Natural killer cell (primary cell): ENCODE measurements around the gene CACNA2D3. TPM values are rescaled to one million over a fixed set of nuclear protein-coding genes. Genes with fewer than 3 reads are reported as not detected.

Experiments
- ATAC-seq, 3 donors: fragments of 150-1000 bp in 2 of 3; fragments of 200-7000 bp in 1 of 3; cut with Tn5 transposase; 1 replicate in 1 of 3; 2 replicates in 2 of 3; pipeline ENCODE4 v1.10.0; 2021; ENCODE audit warnings: mild to moderate bottlenecking in 2 of 3, moderate library complexity in 2 of 3
- DNase-seq, 2 donors: peaks; one replicate each; pipeline versions ENCODE4 v3.0.0 to v3.0.0-alpha.2; 2013 to 2021; ENCODE audit warnings: mixed read lengths in 1 of 2
- H3K27ac ChIP-seq: one replicate; pipeline ENCODE4 v1.5.1; 2013; ENCODE audit warnings: mild to moderate bottlenecking, low read length
- H3K27me3 ChIP-seq: one replicate; pipeline ENCODE4 v1.6.1; 2013; ENCODE audit warnings: low read length; ENCODE audit not compliant: control insufficient read depth, insufficient read depth
- H3K36me3 ChIP-seq: one replicate; pipeline ENCODE4 v1.6.1; 2013; ENCODE audit warnings: low read length; ENCODE audit not compliant: control insufficient read depth, insufficient read depth
- H3K4me1 ChIP-seq: one replicate; pipeline ENCODE4 v1.6.1; 2013; ENCODE audit warnings: low read length; ENCODE audit not compliant: control insufficient read depth, insufficient read depth
- H3K4me3 ChIP-seq: one replicate; pipeline ENCODE4 v1.5.1; 2013; ENCODE audit warnings: low read length
- H3K9me3 ChIP-seq: one replicate; pipeline ENCODE4 v1.6.1; 2013; ENCODE audit warnings: low read length; ENCODE audit not compliant: control insufficient read depth, insufficient read depth
- H3K27ac Mint-ChIP-seq, 2 donors: one replicate each; pipeline ENCODE4 v1.8.0; 2022; ENCODE audit warnings: mild to moderate bottlenecking in 2 of 2, mixed read lengths in 2 of 2, moderate library complexity in 1 of 2
- H3K27me3 Mint-ChIP-seq, 2 donors: one replicate each; pipeline ENCODE4 v1.8.0; 2022; ENCODE audit warnings: low read depth in 2 of 2, mixed read lengths in 2 of 2
- H3K36me3 Mint-ChIP-seq: one replicate; pipeline ENCODE4 v1.8.0; 2022; ENCODE audit warnings: mixed read lengths
- H3K4me1 Mint-ChIP-seq, 2 donors: one replicate each; pipeline ENCODE4 v1.8.0; 2022; ENCODE audit warnings: mixed read lengths in 2 of 2
- H3K4me3 Mint-ChIP-seq: one replicate; pipeline ENCODE4 v1.8.0; 2022; ENCODE audit warnings: mild to moderate bottlenecking, moderate library complexity, mixed read lengths
- H3K9me3 Mint-ChIP-seq, 2 donors: one replicate each; pipeline ENCODE4 v1.8.0; 2022; ENCODE audit warnings: mixed read lengths in 2 of 2
- WGBS: methylation state at CpG from one replicate; pipeline ENCODE4 v1.1.7; 2013; ENCODE audit warnings: missing lambda C conversion rate; ENCODE audit not compliant: insufficient coverage; 5-methylcytosine and 5-hydroxymethylcytosine counted together
- intact Hi-C: fragments of 100-400 bp; cut with micrococcal nuclease; formaldehyde crosslinking; loops from one replicate; pipeline ENCODE4 v1.14.2; 2022
- total RNA-seq, 4 donors: library from RNA; stranded (reverse); fragments of 120-200 nt in 1 of 4; gene quantifications; one replicate each; pipeline versions ENCODE4 v1.2.3 to v1.2.4, GENCODE V29; 2013 to 2022
- TF ChIP-seq, protein P1 (sequence below): fragments of 200-600 bp; IDR thresholded peaks from one replicate; pipeline ENCODE4 v1.8.0; 2022; ENCODE audit warnings: antibody characterized with exemption

CACNA2D3 gene
- total RNA-seq, 3 donors from 2014 or later (not counting 1 experiment from before 2014, with no cell fraction given), result 0.49 TPM; not detected in 2

DNA sequence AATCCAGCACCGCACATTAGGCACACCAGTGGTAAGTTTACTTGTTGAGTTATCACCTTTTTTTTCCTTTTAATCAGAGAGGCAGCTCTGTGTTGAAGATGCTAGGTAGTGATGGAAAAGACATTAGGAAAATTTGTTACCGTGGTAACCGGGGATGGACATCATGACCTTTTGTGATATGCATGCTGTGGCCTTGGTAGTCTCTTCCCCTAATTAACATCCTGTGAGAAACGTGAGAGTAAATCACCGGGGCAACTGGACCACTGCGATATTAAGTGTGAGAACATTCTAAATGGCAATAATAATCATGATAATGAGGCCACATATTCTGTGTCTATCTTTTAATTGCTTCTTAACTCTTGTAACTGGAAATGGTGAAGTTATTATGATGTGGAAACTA is 362.0 kb downstream of the CACNA2D3 start:
- Histone ChIP-seq H3K27me3 (no peaks in the 10 kb centered on the region), H3K4me1 (no peaks in the 10 kb centered on the region), H3K4me3 (no peak overlapping the region), H3K27ac (no peak overlapping the region), H3K36me3 (no peaks in the 10 kb centered on the region), H3K9me3 (no peaks in the 10 kb centered on the region)
- ATAC-seq (no peak), DNase-seq (no peak)
- 98% methylated on average over 5 of the region's 6 CpGs for whole genome bisulfite sequencing
- H3K27me3 Mint-ChIP-seq, result no peaks in the 10 kb centered on the region
- H3K36me3 Mint-ChIP-seq, result no peaks in the 10 kb centered on the region
- intact Hi-C loops, result no loop called here
- H3K27ac Mint-ChIP-seq, result no peak overlapping the region
- TF ChIP-seq, protein P1, sequence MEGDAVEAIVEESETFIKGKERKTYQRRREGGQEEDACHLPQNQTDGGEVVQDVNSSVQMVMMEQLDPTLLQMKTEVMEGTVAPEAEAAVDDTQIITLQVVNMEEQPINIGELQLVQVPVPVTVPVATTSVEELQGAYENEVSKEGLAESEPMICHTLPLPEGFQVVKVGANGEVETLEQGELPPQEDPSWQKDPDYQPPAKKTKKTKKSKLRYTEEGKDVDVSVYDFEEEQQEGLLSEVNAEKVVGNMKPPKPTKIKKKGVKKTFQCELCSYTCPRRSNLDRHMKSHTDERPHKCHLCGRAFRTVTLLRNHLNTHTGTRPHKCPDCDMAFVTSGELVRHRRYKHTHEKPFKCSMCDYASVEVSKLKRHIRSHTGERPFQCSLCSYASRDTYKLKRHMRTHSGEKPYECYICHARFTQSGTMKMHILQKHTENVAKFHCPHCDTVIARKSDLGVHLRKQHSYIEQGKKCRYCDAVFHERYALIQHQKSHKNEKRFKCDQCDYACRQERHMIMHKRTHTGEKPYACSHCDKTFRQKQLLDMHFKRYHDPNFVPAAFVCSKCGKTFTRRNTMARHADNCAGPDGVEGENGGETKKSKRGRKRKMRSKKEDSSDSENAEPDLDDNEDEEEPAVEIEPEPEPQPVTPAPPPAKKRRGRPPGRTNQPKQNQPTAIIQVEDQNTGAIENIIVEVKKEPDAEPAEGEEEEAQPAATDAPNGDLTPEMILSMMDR, result no peak
- no peak overlapping the region for H3K4me3 Mint-ChIP-seq
- peaks cover 2 to 4% of the 10 kb centered on the region in 2 donors for H3K9me3 Mint-ChIP-seq
- H3K4me1 Mint-ChIP-seq, result no peaks in the 10 kb centered on the region

DNA sequence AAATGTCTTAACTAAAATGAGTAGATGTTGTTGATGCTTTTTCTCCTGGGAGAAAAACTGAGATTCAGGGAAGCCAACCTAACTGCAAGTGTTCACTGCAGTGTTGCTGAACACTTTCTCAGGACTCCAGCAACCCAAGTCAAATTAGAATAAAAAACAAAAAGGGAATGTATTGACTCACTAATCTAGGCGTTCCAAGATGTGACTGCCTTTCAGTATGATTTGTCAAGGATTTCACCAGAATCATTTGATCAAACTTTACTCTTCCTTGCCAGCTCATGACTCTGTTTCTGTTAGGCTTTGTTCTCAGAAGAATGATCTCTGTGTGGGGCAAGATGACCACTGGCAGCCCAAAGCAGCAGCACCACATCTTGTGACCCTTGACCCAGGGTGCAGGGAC is 364.0 kb downstream of the CACNA2D3 start:
- Mint-ChIP-seq H3K27me3 (no peaks in the 10 kb centered on the region), H3K4me1 (no peaks in the 10 kb centered on the region), H3K9me3 (peaks cover 2 to 4% of the 10 kb centered on the region in 2 donors), H3K27ac (no peak overlapping the region), H3K4me3 (no peak overlapping the region), H3K36me3 (no peaks in the 10 kb centered on the region)
- Histone ChIP-seq H3K27ac (no peak overlapping the region), H3K4me1 (no peaks in the 10 kb centered on the region), H3K27me3 (no peaks in the 10 kb centered on the region), H3K36me3 (no peaks in the 10 kb centered on the region), H3K4me3 (no peak overlapping the region), H3K9me3 (peaks cover 4% of the 10 kb centered on the region)
- TF ChIP-seq, protein P1, result no peak
- DNase-seq (no peak), ATAC-seq (no peak)
- intact Hi-C loops, result no loop called here
- 75% methylated on average over 1 of the region's 1 CpG for WGBS

DNA sequence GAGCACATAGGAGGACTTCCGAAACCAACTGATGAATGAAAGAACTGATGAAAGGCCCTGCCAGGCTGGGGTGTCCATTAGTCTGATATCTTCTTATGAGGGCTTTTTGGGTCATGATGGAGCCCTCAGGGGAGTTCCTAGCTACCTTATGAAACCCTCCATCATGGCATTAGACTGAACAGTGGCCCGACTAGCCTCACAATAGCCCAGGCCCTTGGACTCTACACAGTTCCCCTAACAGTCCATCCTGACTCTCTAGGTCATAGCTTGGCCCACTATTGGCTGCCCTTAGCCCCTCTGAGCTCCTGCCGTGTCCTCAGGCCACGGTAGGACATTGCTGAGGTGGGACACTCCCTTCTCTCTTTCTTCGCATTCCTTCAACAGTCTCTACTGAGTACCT is 365.9 kb downstream of the CACNA2D3 start:
- intact Hi-C loops, result no loop called here
- Mint-ChIP-seq H3K4me1 (no peaks in the 10 kb centered on the region), H3K9me3 (peaks cover 2 to 4% of the 10 kb centered on the region in 2 donors), H3K27me3 (no peaks in the 10 kb centered on the region), H3K4me3 (no peak overlapping the region), H3K36me3 (no peaks in the 10 kb centered on the region), H3K27ac (no peak overlapping the region)
- no peak for DNase-seq
- Histone ChIP-seq H3K36me3 (no peaks in the 10 kb centered on the region), H3K27ac (no peak overlapping the region), H3K4me1 (no peaks in the 10 kb centered on the region), H3K27me3 (no peaks in the 10 kb centered on the region), H3K4me3 (no peak overlapping the region), H3K9me3 (peaks cover 4% of the 10 kb centered on the region)
- ATAC-seq, result no peak
- WGBS, result 91% methylated on average over 5 of the region's 5 CpGs
- TF ChIP-seq, protein P1, result no peak

DNA sequence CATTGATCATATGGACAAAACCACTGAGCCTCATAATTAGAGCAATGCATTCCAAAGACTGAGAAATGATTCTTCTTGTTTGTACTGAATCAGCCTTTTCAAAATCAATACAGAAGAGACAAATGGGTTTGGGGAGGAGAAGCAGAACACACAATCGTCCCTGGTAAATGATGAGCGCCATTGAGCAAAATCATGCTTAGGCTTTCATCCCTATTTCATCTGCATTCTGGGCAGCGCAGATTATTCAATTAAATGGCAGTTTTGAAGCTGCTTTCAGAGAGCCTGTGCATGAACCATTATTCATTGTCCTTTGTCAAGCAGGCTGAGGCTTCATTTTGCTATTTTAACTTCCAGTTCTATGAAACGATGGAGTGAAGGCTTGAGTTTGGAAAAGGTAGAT is 371.9 kb downstream of the CACNA2D3 start:
- TF ChIP-seq, protein P1, result no peak
- Histone ChIP-seq H3K4me3 (no peak overlapping the region), H3K9me3 (peaks cover 4% of the 10 kb centered on the region), H3K4me1 (no peaks in the 10 kb centered on the region), H3K36me3 (no peaks in the 10 kb centered on the region), H3K27ac (no peak overlapping the region), H3K27me3 (no peaks in the 10 kb centered on the region)
- H3K4me1 Mint-ChIP-seq, result no peaks in the 10 kb centered on the region
- no peaks in the 10 kb centered on the region for H3K9me3 Mint-ChIP-seq
- WGBS, result 87% methylated on average over 4 of the region's 4 CpGs
- intact Hi-C loops, result no loop called here
- H3K4me3 Mint-ChIP-seq, result no peak overlapping the region
- H3K36me3 Mint-ChIP-seq, result no peaks in the 10 kb centered on the region
- no peaks in the 10 kb centered on the region for H3K27me3 Mint-ChIP-seq
- no peak for DNase-seq
- no peak overlapping the region for H3K27ac Mint-ChIP-seq
- ATAC-seq, result no peak
